K562 (cell line): ENCODE measurements around the gene NOPCHAP1. TPM values are rescaled to one million over a fixed set of nuclear protein-coding genes. Genes with fewer than 3 reads are reported as not detected.

Source experiments
- ATAC-seq: fragments of 200-7000 bp; cut with Tn5 transposase; 3 replicates; pipeline ENCODE4 v1.9.1; 2020; ENCODE audit warnings: moderate library complexity
- BruUV-seq: library from RNA; stranded (reverse); fragments of 400-500 nt; replicated peaks from 2 replicates; lab custom pipeline; 2021; lab: Mats Ljungman, UMichigan
- CTCF ChIA-PET: fragments of 300-600 bp; formaldehyde crosslinking; extraction: SDS; loops from one replicate; lab custom pipeline; 2021; ENCODE audit warnings: low intra/inter-chr PET ratio; lab: Yijun Ruan, JAX
- POLR2A ChIA-PET: fragments of 300-600, 350-650 bp; sonication (Branson Sonifier 250); formaldehyde crosslinking; extraction: SDS; loops from one replicate; lab custom pipeline; 2021; ENCODE audit warnings: antibody characterized with exemption, inconsistent platforms; lab: Yijun Ruan, JAX
- DNase-seq, 4 experiments: peaks; one replicate each; pipeline versions ENCODE4 v3.0.0 to v3.0.0-alpha.2; 2011 to 2018; ENCODE audit warnings: low spot score in 3 of 4, mixed read lengths in 3 of 4; ENCODE audit errors: extremely low read depth in 1 of 4
- FAIRE-seq: peaks from 2 replicates; lab custom pipeline; 2011; peaks lifted over from hg19 to GRCh38; lab: Jason Lieb, UNC
- H2AFZ ChIP-seq: 2 replicates; pipeline ENCODE4 v1.6.0; 2011; ENCODE audit warnings: low read depth, low read length, control low read depth, inconsistent platforms
- H3K27ac ChIP-seq: fragments of 200-600 bp; 3 replicates; pipeline ENCODE4 v1.8.0; 2011; ENCODE audit warnings: low read depth, mild to moderate bottlenecking, control low read depth, inconsistent platforms, low read length, moderate library complexity, mixed read lengths; ENCODE audit errors: extremely low read depth
- H3K27me3 ChIP-seq, 2 experiments: fragments of 300-600 bp in 1 of 2; 2 replicates in 1 of 2; 3 replicates in 1 of 2; pipeline versions ENCODE4 v1.6.0 to v1.8.0; 2011; ENCODE audit warnings: inconsistent platforms in 2 of 2, low read length in 2 of 2, mild to moderate bottlenecking in 1 of 2, mixed read lengths in 1 of 2, moderate library complexity in 1 of 2; ENCODE audit not compliant: control insufficient read depth in 2 of 2, insufficient read depth in 2 of 2
- H3K36me3 ChIP-seq: fragments of 300-600 bp; 3 replicates; pipeline ENCODE4 v1.8.0; 2011; ENCODE audit warnings: mild to moderate bottlenecking, low read length, inconsistent platforms; ENCODE audit not compliant: control insufficient read depth, insufficient read depth
- H3K4me1 ChIP-seq, 2 experiments: fragments of 200-600 bp in 1 of 2; replicated peaks in 1 of 2; 2 replicates in 1 of 2; 3 replicates in 1 of 2; pipeline versions ENCODE4 v1.5.1 to v1.8.0; 2011; ENCODE audit warnings: inconsistent platforms in 2 of 2, low read length in 2 of 2, mild to moderate bottlenecking in 1 of 2, mixed read lengths in 1 of 2, moderate library complexity in 1 of 2; ENCODE audit not compliant: control insufficient read depth in 2 of 2, insufficient read depth in 2 of 2
- H3K4me2 ChIP-seq: 2 replicates; pipeline ENCODE4 v1.6.1; 2011; ENCODE audit warnings: low read length, control low read depth, inconsistent platforms, mixed read lengths; ENCODE audit not compliant: insufficient read depth
- H3K4me3 ChIP-seq: fragments of 200-600 bp; sonication (generic), shearing (Covaris generic); 2 replicates; pipeline ENCODE4 v1.5.1; 2016; ENCODE audit warnings: control low read depth, inconsistent platforms
- H3K79me2 ChIP-seq: fragments of 200-600 bp; 3 replicates; pipeline ENCODE4 v1.8.0; 2011; ENCODE audit warnings: low read length, inconsistent platforms; ENCODE audit not compliant: control insufficient read depth, insufficient read depth
- H3K9ac ChIP-seq, 2 experiments: 2 replicates each; pipeline versions ENCODE4 v1.6.0 to v1.6.1; 2011; ENCODE audit warnings: low read depth in 2 of 2, low read length in 2 of 2, control low read depth in 1 of 2, inconsistent platforms in 1 of 2, mild to moderate bottlenecking in 1 of 2, mixed read lengths in 1 of 2; ENCODE audit not compliant: insufficient read depth in 1 of 2
- H3K9me1 ChIP-seq: one replicate; pipeline ENCODE4 v1.6.0; 2011; ENCODE audit warnings: inconsistent platforms, mild to moderate bottlenecking, low read length, moderate library complexity; ENCODE audit not compliant: control insufficient read depth, insufficient read depth
- H3K9me3 ChIP-seq: replicated peaks from 2 replicates; pipeline ENCODE4 v1.5.1; 2011; ENCODE audit warnings: low read depth, low read length, inconsistent platforms; ENCODE audit not compliant: control insufficient read depth, insufficient read depth
- H4K20me1 ChIP-seq: replicated peaks from 2 replicates; pipeline ENCODE4 v1.6.1; 2011; ENCODE audit warnings: low read length, inconsistent platforms, mixed read lengths; ENCODE audit not compliant: control insufficient read depth, insufficient read depth
- ARNT ChIP-seq, 2 experiments: fragments of 450-650 bp; IDR thresholded peaks; 2 replicates each; pipeline ENCODE4 v1.6.1; 2016; ENCODE audit warnings: mild to moderate bottlenecking in 1 of 2
- E2F4 ChIP-seq: sonication (generic); formaldehyde crosslinking; IDR thresholded peaks from 2 replicates; pipeline ENCODE4 v1.8.0; 2022; ENCODE audit warnings: mild to moderate bottlenecking, low read depth, missing genetic modification reagents
- FOS ChIP-seq: IDR thresholded peaks from 3 replicates; pipeline ENCODE4 v1.6.1; 2011; ENCODE audit not compliant: insufficient read length; ENCODE audit errors: extremely low read depth
- HNRNPK ChIP-seq: fragments of 200-400 bp; formaldehyde crosslinking; IDR thresholded peaks from one replicate; pipeline ENCODE4 v1.6.1; 2018; ENCODE audit warnings: mild to moderate bottlenecking, low read depth, low read length; ENCODE audit not compliant: poor library complexity, severe bottlenecking
- IRF9 ChIP-seq: fragments of 450-650 bp; IDR thresholded peaks from 2 replicates; pipeline ENCODE4 v1.6.1; 2016; ENCODE audit warnings: missing biosample characterization, missing genetic modification characterization
- KDM1A ChIP-seq, 2 experiments: fragments of 450-650 bp; IDR thresholded peaks; 2 replicates each; pipeline ENCODE4 v1.6.1; 2016; ENCODE audit warnings: mild to moderate bottlenecking in 2 of 2
- KHSRP ChIP-seq: fragments of 450-650 bp; IDR thresholded peaks from 2 replicates; pipeline ENCODE4 v1.6.1; 2017
- MYC ChIP-seq, 2 experiments: fragments of 250-450 bp in 1 of 2; sonication (Bioruptor Pico) in 1 of 2; IDR thresholded peaks; 2 replicates each; pipeline versions ENCODE4 v1.5.1 to v1.6.1; 2012 to 2021; ENCODE audit warnings: low read depth in 2 of 2, borderline replicate concordance in 1 of 2, improper control_type of control experiment in 1 of 2, low read length in 1 of 2, mild to moderate bottlenecking in 1 of 2, moderate library complexity in 1 of 2
- NCOA4 ChIP-seq: fragments of 450-650 bp; IDR thresholded peaks from 2 replicates; pipeline ENCODE4 v1.6.1; 2018; ENCODE audit warnings: mild to moderate bottlenecking; ENCODE audit not compliant: partially characterized antibody
- NFATC3 ChIP-seq: fragments of 450-650 bp; IDR thresholded peaks from 2 replicates; pipeline ENCODE4 v1.6.1; 2017; ENCODE audit warnings: mild to moderate bottlenecking
- TAF15 ChIP-seq: fragments of 200-400 bp; formaldehyde crosslinking; IDR thresholded peaks from 2 replicates; pipeline ENCODE4 v1.6.1; 2017; ENCODE audit warnings: mild to moderate bottlenecking, low read depth, low read length, moderate library complexity
- ZFP30 ChIP-seq: fragments of 250-450 bp; sonication (Bioruptor Pico); IDR thresholded peaks from 2 replicates; pipeline ENCODE4 v1.8.0; 2022; ENCODE audit warnings: moderate library complexity, mild to moderate bottlenecking, inconsistent platforms, borderline replicate concordance
- ZNF444 ChIP-seq: fragments of 250-450 bp; sonication (Bioruptor Pico); IDR thresholded peaks from 2 replicates; pipeline ENCODE4 v1.4.0; 2020; ENCODE audit warnings: mild to moderate bottlenecking, moderate library complexity
- ZNF449 ChIP-seq: fragments of 250-450 bp; sonication (Bioruptor Pico); IDR thresholded peaks from 2 replicates; pipeline ENCODE4 v1.8.0; 2022; ENCODE audit warnings: moderate library complexity, mild to moderate bottlenecking, inconsistent platforms
- WGBS: fragments of 100-300 bp; shearing (Covaris generic); methylation state at CpG from one replicate; pipeline ENCODE4 v1.1.6; 2016; ENCODE audit warnings: low coverage, mixed read lengths; ENCODE audit not compliant: insufficient coverage; ENCODE audit errors: missing lambda C conversion rate; 5-methylcytosine and 5-hydroxymethylcytosine counted together
- in situ Hi-C: fragments of 300-500 bp; cut with MboI; formaldehyde crosslinking; loops from 4 replicates; pipeline ENCODE4 v1.15.0; 2018; ENCODE audit warnings: inconsistent platforms, mixed read lengths
- intact Hi-C: fragments of 100-400 bp; cut with micrococcal nuclease; formaldehyde crosslinking; loops from 2 replicates; pipeline ENCODE4 v1.14.2; 2022
- polyA plus RNA-seq, 8 experiments: library from polyadenylated mRNA; depleted of rRNA in 4 of 8; stranded (reverse) in 5 of 8; unstranded in 3 of 8; fragments of >200 nt; fragmentation: Nextera tagmentation in 2 of 8; fragmentation: Illumina TruSeq in 1 of 8; extraction: Ambion mirVana in 2 of 8; extraction: Trizol in 1 of 8; gene quantifications; 2 replicates each; pipeline versions ENCODE4 v1.2.1 to v1.2.3, GENCODE V29; 2011 to 2014; ENCODE audit warnings: inconsistent platforms in 1 of 8, missing spikeins in 1 of 8
- total RNA-seq, 7 experiments: library from RNA; depleted of rRNA in 6 of 7; stranded (reverse); fragments of >200 nt in 6 of 7; fragmentation: Illumina TruSeq in 2 of 7; extraction: Trizol in 2 of 7; gene quantifications; 2 replicates each; pipeline versions ENCODE4 v1.2.1 to v1.2.3, GENCODE V29; 2011 to 2021; ENCODE audit warnings: low replicate concordance in 1 of 7

Gene NOPCHAP1
- total and polyA plus RNA-seq, 9 of the 15 experiments (the other 6 are each of a cell fraction or from before 2014, with no cell fraction given): 19.4 to 108 (median 33.4) TPM

DNA sequence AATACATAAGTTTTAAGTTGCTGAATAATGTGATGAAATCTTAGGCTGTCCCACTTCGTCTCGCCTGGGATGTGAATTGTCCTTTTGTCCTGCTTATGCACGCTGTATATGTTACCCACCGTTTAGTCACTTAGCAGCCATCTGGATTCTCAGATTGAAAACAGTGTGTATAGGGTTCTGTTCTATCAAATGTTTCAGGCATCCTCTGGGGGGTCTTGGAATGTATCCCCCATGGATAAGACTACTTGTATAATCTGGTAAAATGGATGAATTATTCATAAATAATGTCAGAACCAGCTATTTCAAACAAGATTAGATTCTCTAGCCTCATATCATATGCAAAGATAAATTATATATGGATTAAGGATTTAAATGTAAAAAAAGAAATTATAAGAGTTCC, 29.4 kb downstream of the NOPCHAP1 start:
- no peak overlapping the region for H3K9ac ChIP-seq
- CTCF ChIA-PET: no interaction called here
- DNase-seq: no peak
- in situ Hi-C loops: no loop called here
- 94% methylated on average over 4 of the region's 4 CpGs for WGBS
- H3K36me3 ChIP-seq: peaks cover 32% of the 10 kb centered on the region; the same call in 2 of the 3 replicates
- TF ChIP-seq HNRNPK (no peak), TAF15 (no peak), ZNF444 (CRISPR knock-in tag) (no peak), KHSRP (no peak), IRF9 (tag) (no peak), KDM1A (IDR thresholded peaks at IDR 0.05) (no peak), ZNF449 (no peak), NFATC3 (no peak), ARNT (IDR thresholded peaks at IDR 0.05) (no peak), MYC (IDR thresholded peaks at IDR 0.05; ENCODE audit: low read depth, low read length) (no peak), MYC (CRISPR knock-in tag; IDR thresholded peaks at IDR 0.05; ENCODE audit: borderline replicate concordance, low read depth) (no peak), FOS (no peak), E2F4 (CRISPR knock-in tag) (no peak), NCOA4 (no peak), ZFP30 (CRISPR knock-in tag) (no peak)
- TF ChIP-seq, all 486 proteins: peak for 0
- no peak for ATAC-seq
- Histone ChIP-seq H2AFZ (no peak overlapping the region), H3K4me3 (no peak overlapping the region), H3K27ac (no peak overlapping the region), H3K9me3 (no peaks in the 10 kb centered on the region), H4K20me1 (no peaks in the 10 kb centered on the region), H3K4me2 (no peak overlapping the region), H3K79me2 (no peaks in the 10 kb centered on the region), H3K4me1 (no peaks in the 10 kb centered on the region; a peak in 1 of 5 replicates), H3K27me3 (no peaks in the 10 kb centered on the region), H3K9me1 (no peaks in the 10 kb centered on the region)
- no TSS peak for BruUV-seq
- POLR2A ChIA-PET: interaction anchor here (0.7 to 1.0 kb wide), 2 partner anchors 14 to 60 kb away, joined by 3 read pairs; no protein-coding TSS in a partner anchor
- intact Hi-C loops: no loop called here
- FAIRE-seq: no peak
